Calu3 (cell line): ENCODE results near the gene CLDN20. TPM values are rescaled to one million over a fixed set of nuclear protein-coding genes. Genes with fewer than 3 reads are reported as not detected.

Experiments
- BruUV-seq: library from RNA; stranded (reverse); fragments of 400-500 nt; replicated peaks from 2 replicates; lab custom pipeline; 2021; lab: Mats Ljungman, UMichigan
- CTCF ChIA-PET: fragments of 300-600 bp; sonication (Branson Sonifier 250); formaldehyde crosslinking; loops from one replicate; lab custom pipeline; 2022; ENCODE audit warnings: antibody characterized with exemption; lab: Charles Lee
- DNase-seq: peaks from one replicate; pipeline ENCODE4 v3.0.0; 2022
- H3K27ac Mint-ChIP-seq: one replicate; pipeline ENCODE4 v1.8.0; 2022; ENCODE audit warnings: mixed read lengths; ENCODE audit not compliant: unreplicated experiment
- H3K27me3 Mint-ChIP-seq: one replicate; pipeline ENCODE4 v1.8.0; 2022; ENCODE audit warnings: mixed read lengths; ENCODE audit not compliant: unreplicated experiment
- H3K36me3 Mint-ChIP-seq: one replicate; pipeline ENCODE4 v1.8.0; 2022; ENCODE audit warnings: mild to moderate bottlenecking, moderate library complexity, mixed read lengths; ENCODE audit not compliant: insufficient read depth, unreplicated experiment
- H3K4me1 Mint-ChIP-seq: one replicate; pipeline ENCODE4 v1.8.0; 2022; ENCODE audit warnings: mild to moderate bottlenecking, low read depth, mixed read lengths; ENCODE audit not compliant: unreplicated experiment
- H3K4me3 Mint-ChIP-seq: one replicate; pipeline ENCODE4 v1.8.0; 2022; ENCODE audit warnings: mild to moderate bottlenecking, low read depth, moderate library complexity, mixed read lengths; ENCODE audit not compliant: unreplicated experiment
- H3K9me3 Mint-ChIP-seq: one replicate; pipeline ENCODE4 v1.8.0; 2022; ENCODE audit warnings: low read depth, mixed read lengths; ENCODE audit not compliant: unreplicated experiment
- CTCF ChIP-seq: fragments of 200-600 bp; IDR thresholded peaks from one replicate; pipeline ENCODE4 v1.8.0; 2022; ENCODE audit warnings: antibody characterized with exemption; ENCODE audit not compliant: unreplicated experiment
- intact Hi-C: fragments of 100-400 bp; cut with micrococcal nuclease; formaldehyde crosslinking; loops from one replicate; pipeline ENCODE4 v1.10.0; 2022; ENCODE audit not compliant: unreplicated experiment
- total RNA-seq: library from RNA; stranded (reverse); gene quantifications from 2 replicates; pipeline ENCODE4 v1.2.3, GENCODE V29; 2022

CLDN20 gene
- total RNA-seq, 1 experiment from 2014 or later, result not detected

GRCh38 chr6:155237613-155238012 lies 26.2 kb upstream of the CLDN20 start:
- CTCF ChIA-PET, result no interaction called here
- Mint-ChIP-seq H3K4me1 (no peaks in the 10 kb centered on the region), H3K9me3 (peaks cover 2% of the 10 kb centered on the region), H3K27ac (no peak overlapping the region), H3K36me3 (peaks cover 11% of the 10 kb centered on the region), H3K27me3 (no peaks in the 10 kb centered on the region), H3K4me3 (no peak overlapping the region)
- DNase-seq, result no peak
- intact Hi-C loops, result no loop called here
- TF ChIP-seq CTCF, result no peak
- no TSS peak for BruUV-seq

- no peaks in the 10 kb centered on the region for H3K27me3 Mint-ChIP-seq
- peak overlapping the region; percentile 58 for H3K27ac Mint-ChIP-seq
- no peak for TF ChIP-seq CTCF
- no peak overlapping the region for H3K4me3 Mint-ChIP-seq
- intact Hi-C loops, result no loop called here
- H3K9me3 Mint-ChIP-seq, result peaks cover 2% of the 10 kb centered on the region
- peaks cover 22% of the 10 kb centered on the region for H3K36me3 Mint-ChIP-seq
- no peak for DNase-seq
- CTCF ChIA-PET, result no interaction called here
- BruUV-seq, result no TSS peak
- H3K4me1 Mint-ChIP-seq, result no peaks in the 10 kb centered on the region
Measured at GRCh38 chr6:155240905-155241600, 22.8 kb upstream of the CLDN20 start.

GRCh38 chr6:155241966-155242365 lies 21.8 kb upstream of the CLDN20 start:
- Mint-ChIP-seq H3K27ac (no peak overlapping the region), H3K36me3 (peaks cover 22% of the 10 kb centered on the region), H3K27me3 (no peaks in the 10 kb centered on the region), H3K9me3 (peaks cover 2% of the 10 kb centered on the region), H3K4me3 (no peak overlapping the region), H3K4me1 (no peaks in the 10 kb centered on the region)
- DNase-seq, result no peak
- no TSS peak for BruUV-seq
- intact Hi-C loops, result no loop called here
- CTCF ChIA-PET, result no interaction called here
- TF ChIP-seq CTCF, result no peak

- Mint-ChIP-seq H3K27me3 (no peaks in the 10 kb centered on the region), H3K27ac (no peak overlapping the region), H3K4me1 (no peaks in the 10 kb centered on the region), H3K9me3 (no peaks in the 10 kb centered on the region), H3K4me3 (no peak overlapping the region), H3K36me3 (peaks cover 21% of the 10 kb centered on the region)
- no TSS peak for BruUV-seq
- CTCF ChIA-PET, result no interaction called here
- intact Hi-C loops, result no loop called here
- TF ChIP-seq CTCF, result no peak
- DNase-seq, result no peak
Measured at GRCh38 chr6:155244434-155244833, 19.4 kb upstream of the CLDN20 start.
